NCI-H774 (cell line): ENCODE results near the gene SURF1.
"Not testable (repeated sequence)": the region's sequence is repeated elsewhere in the genome, so short reads cannot be mapped to it uniquely, and the experiment has no call there.

ENCODE experiments used
- DNase-seq: peaks from one replicate; lab custom pipeline; 2025; lab: John Stamatoyannopoulos, UW

SURF1 gene, protein sequence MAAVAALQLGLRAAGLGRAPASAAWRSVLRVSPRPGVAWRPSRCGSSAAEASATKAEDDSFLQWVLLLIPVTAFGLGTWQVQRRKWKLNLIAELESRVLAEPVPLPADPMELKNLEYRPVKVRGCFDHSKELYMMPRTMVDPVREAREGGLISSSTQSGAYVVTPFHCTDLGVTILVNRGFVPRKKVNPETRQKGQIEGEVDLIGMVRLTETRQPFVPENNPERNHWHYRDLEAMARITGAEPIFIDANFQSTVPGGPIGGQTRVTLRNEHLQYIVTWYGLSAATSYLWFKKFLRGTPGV

DNA sequence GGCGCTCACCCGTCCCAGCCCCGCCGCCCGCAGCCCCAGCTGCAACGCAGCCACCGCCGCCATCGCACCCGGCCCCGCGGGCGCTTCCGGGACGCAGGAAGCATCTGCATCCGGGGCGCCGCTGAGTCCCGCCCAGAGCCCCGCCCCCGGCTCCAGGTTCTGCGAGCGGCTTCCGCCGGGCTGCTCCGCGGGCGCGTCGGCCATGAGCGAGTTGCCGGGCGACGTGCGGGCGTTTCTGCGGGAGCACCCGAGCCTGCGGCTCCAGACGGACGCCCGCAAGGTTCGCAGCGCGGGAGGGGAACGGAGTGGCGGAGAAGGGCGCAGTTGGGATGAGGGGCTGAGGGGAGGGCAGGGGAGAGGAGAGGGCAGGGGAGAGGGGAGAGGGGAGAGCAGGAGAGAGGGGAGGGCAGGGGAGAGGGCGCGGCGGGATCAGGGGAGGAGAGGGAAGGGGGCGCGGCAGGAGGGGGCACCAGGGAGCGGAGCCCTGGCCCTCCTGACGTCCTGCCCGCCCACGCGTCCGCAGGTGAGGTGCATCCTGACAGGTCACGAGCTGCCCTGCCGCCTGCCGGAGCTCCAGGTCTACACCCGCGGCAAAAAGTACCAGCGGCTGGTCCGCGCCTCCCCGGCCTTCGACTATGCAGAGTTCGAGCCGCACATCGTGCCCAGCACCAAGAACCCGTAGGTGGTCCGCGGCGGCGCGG, at the start of gene SURF1, which contains the start of gene SURF2:
Gene SURF1, minus strand, starts transcription at position 97 of the 701 bp plus-strand sequence. Its CDS starts 34 bp downstream, at position 63.
Gene SURF2, plus strand, starts transcription at position 160 of the 701 bp plus-strand sequence. Its CDS starts 43 bp downstream, at position 203.
- DNase-seq: peak; percentile 91

DNA sequence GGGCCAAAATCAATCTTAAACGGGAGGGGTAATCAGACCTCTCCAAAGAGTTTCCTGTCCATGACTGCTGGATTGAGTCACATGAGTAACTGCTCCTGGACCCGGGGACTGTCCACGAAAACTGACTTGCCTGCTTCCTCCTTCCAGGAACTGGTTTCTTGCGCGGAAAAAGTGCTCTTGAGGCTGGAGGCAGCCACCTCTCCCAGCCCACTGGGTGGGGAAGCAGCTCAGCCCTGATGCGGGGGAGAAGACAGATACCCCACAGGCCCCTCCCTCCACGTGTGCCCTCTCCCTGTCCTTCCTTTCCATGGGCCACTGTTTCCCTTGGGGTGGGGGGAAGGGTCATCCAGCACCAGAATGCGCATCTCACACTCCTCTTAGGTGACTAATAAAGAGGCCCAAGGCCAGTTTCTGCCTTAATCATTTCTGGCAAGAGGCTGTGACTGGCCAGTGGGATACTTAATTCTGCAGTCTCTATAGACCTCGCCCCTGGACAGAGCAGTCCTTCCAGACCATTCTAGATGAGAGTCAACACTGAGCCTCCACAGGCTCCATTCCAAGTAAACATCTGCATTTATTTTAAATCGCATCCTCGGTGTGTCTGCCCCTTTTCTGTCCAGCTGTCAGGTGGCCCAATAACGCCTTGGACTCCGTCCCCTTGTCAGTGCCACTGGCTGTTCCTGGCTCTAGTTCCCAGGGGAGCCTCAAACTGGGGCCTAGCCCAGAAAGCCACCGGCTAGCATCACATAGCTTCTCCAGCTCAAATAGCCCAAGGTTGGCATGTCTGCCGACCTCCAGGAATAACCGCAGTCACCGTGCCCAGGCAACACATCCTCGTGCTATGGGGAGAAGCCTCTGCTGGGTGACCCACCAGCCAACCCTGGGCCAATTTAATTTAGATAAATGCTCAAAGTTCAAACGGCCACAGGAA, 49.5 kb upstream of the SURF1 start:
- DNase-seq: no peak

DNA sequence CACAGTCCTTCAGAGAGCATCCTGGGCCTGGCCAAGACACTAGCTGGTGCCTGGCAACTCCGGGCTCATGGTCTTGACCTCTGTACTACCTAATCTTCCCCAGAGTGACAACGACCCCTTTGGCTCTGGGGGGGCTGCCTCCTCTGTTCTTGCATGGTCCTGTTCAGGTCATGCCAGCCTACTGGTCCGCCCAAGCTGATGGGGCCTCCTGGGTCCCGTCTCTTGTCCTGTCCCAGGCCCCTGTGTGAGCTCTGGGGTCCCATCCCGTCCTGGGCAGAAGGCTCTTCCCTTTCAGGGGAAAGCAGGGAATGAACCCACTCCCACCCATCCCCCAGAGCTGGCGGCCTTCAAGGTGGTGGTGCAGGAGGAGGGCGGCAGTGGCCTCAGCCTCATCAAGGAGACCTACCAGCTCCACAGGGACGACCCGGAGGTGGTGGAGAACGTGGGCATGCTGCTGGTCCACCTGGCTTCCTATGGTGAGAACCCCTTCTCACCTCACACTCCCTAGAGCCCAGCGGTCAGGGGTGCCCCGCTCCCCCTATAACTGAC, 48.2 kb upstream of the SURF1 start:
- DNase-seq: no peak

DNA sequence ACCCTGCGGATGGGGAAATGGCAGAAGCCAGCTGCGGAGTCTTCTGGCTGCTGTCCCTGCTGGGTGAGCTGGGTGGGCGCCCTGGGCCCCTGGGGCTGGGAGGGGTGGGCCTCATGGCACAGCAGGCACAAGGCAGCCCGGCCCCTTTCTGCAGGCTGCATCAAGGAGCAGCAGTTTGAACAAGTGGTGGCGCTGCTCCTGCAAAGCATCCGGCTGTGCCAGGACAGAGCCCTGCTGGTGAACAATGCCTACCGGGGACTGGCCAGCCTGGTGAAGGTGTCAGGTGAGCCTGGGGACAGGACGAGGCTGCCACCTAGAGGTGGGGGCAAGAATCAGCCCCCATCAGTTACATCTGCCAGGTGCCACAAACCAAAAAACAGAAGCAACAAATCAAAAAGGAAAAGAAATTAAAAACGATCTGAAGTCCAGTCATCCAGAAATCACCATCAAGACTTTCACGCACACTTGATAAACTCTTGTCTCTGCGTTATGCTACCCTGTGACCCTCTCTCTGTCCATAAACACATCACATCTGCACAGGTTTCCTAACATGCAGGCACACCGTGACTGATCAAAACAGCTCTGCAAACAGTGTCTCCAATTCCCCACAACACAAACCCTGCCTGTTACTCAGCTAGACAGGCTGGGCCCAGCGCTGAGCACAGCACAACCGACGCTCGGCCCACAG, 47.6 kb upstream of the SURF1 start:
- peak; percentile 37 for DNase-seq

DNA sequence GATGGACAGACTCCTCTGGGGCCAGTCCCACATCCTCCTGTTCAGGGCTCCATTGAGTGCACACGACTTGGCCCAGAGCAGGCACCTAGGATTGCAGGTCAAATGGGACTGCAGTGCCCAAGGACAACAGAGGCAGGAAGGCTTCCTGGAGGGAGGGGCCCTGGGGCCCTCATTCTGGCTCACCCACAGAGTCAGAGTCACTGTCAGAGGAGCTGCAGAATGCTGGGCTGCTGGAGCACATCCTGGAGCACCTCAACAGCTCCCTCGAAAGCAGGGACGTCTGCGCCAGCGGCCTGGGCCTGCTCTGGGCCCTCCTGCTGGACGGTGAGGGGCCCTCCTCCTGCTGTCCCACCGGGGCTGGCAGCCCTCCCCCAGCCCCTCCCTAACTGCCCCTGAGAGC, 46.4 kb upstream of the SURF1 start:
- no peak for DNase-seq

DNA sequence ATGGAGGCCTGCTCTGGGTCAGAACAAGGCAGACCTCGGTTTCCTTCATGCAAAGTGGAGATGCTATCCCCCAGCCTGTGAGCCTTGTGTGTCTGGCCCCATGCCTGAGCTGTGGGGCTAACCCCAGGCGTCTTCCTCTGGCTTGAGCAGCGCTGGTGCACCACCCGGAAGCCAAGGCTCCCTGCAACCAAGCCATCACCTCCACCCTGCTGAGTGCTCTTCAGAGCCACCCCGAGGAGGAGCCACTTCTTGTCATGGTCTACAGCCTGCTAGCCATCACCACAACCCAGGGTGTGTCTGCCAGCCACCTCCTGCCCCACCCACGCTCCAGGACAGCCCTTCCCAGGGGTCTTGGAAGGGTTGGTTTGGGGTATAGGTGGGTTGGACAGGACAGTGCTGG, 45.3 kb upstream of the SURF1 start:
- DNase-seq: no peak

DNA sequence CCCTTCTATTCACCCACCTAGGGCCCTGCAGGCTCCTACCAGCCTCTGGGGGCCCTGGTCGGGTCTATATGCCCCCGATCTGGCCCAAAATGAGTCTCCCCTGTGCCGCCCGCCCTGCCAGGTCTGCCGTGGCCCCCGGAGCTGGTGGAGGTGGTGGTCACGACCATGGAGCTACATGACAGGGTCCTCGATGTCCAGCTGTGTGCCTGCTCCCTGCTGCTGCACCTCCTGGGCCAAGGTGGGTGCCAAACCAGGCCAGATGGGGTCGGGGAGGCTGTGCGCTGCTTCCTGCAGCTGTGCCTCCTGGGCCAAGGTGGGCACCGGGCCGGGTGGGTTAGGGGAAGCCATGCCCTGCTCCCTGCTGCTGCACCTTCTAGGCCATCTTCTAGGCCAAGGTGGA, 44.0 kb upstream of the SURF1 start:
- DNase-seq: no peak

DNA sequence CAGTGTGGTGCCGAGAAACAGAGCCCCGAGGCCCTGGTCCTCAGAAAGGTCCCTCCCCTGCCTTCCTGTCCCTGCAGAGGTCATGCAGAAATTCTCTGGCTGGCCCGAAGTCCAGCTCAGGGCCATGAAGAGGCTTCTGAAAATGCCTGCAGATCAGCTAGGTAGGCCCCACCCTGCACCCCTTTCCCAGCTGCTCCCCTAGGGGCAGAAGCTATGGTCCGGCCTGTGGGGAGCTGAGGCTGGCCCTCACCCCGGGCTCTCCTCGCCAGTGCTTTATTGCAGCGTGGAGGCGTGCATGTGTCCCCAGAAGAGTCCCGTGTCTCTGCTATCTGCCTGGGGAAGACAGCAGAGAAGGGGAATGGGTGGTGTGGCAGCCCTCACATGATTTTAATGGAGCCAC, 41.6 kb upstream of the SURF1 start:
- DNase-seq: no peak

DNA sequence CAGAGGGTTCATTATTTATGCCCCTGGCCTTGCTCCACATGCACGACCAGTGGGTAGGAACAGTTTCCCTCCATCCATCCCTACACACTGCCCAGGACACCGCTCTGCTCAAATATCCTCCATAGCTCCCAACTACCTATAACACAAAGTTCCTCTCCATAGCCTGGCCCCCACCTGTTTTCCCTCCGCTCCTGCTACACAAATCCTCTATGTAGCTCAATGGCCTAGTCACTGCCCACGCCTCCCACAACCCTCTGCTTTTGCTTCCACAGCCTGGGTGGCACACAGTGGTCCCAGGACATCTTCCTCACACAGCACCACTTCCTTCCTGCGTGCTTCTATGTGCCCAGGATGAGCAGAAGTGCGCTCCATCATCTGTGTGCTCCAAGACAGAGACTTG, 41.1 kb upstream of the SURF1 start:
- no peak for DNase-seq

DNA sequence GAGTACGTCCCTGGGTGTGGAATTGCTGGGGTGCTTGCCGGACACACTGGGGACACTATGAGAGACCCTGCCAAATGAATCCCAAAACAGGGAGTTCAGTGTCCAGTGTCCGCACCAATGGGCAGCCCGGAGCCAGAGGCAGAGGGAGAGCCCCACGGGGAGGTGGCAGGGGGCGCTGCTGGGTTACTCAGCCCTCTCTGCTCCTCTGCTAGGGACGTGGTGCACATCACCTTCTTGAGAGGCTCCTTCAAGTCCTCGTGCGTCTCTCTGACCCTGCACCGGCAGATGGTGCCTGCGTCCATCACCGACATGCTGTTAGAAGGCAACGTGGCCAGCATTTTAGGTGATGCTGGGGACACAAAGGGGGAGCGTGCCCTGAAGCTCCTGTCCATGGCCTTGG, 40.7 kb upstream of the SURF1 start:
- no peak for DNase-seq

DNA sequence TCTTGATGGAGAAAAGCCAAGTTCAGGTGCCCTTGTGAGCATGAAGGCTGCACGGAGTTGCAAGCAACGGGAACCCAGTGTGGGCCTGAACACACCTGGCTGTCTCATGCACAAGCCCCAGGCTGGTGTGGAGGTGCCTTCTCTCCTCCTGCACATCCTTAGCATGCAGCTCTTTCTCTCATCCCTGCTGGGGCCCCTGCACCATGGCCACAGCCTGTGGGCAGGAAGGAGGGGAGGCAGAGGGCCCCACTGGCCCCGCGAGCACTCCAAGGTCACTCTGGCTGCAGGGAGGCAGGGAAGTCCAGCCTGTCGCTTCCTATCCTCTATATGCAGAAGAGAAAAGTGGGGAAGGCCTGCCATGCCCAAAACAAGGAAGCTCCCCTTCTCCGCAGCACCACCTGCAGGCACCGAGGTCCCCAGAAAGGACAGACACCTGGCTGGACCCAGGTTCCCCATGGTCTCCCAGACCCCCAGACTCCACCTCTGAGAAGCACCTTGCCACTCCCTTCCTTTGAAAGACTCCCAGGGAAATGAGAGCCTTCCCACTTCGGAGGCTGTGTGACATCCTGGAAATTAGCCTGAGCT, 38.5 kb upstream of the SURF1 start:
- DNase-seq: no peak

DNA sequence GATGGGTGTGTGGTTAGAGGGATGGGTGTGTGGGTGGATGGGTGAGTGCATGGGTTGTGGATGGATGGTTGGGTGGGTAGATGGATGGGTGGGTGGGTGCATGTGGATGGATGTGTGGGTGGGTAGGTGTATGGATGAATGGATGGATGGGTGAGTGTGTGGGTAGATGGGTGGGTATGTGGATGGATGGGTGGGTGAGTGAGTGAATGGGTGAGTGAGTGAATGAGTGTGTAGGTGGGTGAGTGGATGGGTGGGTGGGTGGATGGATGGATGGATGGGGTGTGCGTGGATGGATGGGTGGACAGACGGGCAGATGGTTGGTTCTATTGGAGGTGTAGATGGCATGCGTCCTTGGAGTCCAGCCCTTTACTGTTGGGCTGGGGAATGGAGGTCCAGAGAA, 37.1 kb upstream of the SURF1 start:
- no peak for DNase-seq

DNA sequence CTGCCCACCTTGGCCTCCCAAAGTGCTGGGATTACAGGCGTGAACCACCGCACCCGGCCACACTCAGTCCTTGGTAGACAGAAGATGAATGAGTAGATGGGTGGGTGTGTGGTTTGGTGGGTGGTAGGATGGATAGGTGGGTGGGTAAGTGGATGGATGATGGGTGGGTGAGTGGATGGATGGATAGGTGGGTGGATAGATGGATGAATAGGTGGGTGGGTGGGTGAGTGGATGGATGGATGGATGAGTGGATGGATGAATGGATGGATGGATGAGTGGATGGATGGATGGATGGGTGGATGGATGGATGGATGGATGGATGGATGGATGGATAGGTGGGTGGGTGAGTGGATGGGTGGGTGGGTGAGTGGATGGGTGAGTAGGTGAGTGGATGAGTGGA, 36.0 kb upstream of the SURF1 start:
- DNase-seq: not testable (repeated sequence)

DNA sequence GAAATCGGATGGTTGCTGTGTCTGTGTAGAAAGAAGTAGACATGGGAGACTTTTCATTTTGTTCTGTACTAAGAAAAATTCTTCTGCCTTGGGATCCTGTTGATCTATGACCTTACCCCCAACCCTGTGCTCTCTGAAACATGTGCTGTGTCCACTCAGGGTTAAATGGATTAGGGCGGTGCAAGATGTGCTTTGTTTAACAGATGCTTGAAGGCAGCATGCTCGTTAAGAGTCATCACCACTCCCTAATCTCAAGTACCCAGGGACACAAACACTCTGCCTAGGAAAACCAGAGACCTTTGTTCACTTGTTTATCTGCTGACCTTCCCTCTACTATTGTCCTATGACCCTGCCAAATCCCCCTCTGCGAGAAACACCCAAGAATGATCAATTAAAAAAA, 35.2 kb upstream of the SURF1 start:
- DNase-seq: not testable (repeated sequence)

DNA sequence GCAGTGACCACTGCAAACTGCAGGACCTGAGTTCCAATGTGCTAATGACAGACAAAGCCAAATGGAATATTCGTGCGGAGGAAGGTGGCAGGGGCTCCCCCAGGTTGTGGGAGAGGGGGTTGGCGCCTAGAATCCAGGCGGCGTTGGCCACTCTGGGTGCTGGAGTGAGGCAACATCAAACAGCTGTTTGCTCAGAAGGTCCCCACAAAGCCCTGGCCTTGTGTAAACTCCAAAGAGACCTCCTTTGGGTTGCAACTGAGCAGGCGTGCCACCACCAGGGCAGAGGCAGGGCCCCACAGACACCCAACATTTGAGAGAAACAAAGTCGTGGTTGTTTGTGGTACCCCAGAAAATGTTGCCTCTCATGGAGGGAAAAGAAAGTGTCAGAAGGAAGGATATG, 34.4 kb upstream of the SURF1 start:
- DNase-seq: no peak

DNA sequence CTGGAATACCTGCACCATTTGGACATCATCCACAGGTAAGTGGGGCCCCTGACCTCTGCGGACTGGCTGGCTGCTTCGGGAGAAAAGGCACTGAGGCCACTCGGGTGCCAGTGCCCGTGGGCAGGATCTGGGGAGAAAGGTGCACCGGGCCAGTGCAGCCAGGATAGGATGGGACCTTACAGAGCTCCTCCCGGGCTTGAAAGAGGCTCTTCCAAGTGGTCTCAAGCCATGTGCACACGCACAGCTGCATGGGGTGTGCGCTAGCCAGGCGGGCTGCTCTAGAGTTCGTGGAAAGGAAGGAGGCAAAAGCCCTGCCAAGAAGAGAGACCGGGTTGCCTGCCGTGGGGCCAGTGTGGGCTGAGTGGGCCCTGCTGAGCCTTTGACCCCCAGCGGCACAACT, 33.3 kb upstream of the SURF1 start:
- no peak for DNase-seq

DNA sequence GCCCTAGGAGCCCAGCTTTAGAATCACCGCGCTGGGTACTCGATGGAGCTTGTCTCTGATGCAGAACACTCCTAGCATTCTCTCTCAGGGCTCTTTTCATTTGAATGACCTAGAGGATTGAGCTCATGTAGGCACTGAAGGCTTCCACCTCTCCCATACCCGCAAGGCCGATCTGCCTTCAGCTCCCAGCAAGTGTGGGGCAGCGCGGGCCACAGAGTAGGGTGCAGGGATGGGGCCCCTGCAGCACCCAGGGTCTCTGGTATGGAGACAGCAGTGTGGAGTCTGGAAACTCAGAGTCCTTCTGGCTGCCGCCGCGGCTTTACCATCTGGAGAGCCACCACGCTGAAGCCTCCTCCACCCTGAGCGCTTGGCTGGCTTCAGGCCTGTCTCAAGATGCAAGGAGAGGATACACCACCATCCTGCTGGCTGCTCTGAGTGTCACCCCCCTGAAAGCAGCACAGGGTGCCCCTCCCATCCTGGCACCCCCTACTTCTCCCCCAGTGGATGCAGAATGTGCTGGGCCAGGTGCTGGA, 32.8 kb upstream of the SURF1 start:
- DNase-seq: no peak

DNA sequence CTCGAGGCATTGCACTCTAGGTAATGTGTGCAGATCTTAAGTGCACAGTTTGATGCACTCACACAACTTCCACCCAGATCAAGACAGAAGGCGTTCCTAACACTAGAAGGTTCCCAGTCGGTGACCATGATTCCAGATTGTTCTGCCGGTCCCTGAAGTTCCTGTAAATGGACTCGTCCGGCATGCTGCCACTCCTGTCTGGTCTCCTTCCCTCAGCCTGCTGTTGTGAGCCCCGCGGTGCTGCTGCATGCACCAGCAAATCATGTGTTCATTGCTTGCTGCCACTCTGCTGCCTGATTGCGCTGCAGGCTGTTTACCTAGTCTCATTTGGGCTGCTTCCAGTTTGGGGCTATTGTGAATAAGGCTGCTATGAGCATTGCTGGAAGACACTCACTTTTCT, 31.4 kb upstream of the SURF1 start:
- no peak for DNase-seq

DNA sequence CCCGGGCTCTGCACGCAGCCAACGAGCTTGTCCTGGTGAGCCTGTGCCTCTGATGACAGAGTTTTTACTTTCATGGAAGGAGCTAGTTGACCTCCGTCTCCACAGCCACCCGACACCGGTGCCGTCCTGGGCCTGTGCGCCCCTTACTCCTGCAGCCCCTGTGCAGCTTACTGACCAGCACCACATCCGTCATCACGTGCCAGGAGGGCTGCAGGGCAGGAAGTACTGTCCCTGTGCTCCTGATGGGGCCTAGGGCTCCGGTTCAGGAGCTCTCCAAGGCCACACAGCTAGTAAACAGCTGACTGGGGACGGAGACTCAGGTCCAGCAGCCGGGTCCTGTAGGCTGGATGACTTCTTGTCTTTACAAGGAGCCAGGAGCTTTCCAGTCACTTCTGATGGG, 30.1 kb upstream of the SURF1 start:
- no peak for DNase-seq

DNA sequence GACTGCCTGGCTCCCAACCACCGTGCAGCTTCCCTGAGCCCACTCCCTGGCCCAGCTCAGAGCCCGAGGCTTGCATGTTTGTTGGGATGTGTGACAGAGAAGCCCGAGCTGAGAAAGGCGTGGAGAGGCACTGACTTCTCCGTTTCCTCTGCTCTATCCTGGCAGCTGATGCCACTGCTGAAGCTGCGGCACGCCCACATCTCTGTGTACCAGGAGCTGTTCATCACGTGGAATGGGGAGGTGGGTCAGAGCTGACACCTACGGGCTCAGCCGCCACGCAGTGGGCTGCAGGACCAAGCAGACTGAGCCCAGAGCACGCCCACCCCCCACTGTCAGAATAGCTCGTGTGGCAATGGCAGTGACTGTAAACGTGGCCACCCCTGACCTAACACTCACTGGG, 29.2 kb upstream of the SURF1 start:
- no peak for DNase-seq

DNA sequence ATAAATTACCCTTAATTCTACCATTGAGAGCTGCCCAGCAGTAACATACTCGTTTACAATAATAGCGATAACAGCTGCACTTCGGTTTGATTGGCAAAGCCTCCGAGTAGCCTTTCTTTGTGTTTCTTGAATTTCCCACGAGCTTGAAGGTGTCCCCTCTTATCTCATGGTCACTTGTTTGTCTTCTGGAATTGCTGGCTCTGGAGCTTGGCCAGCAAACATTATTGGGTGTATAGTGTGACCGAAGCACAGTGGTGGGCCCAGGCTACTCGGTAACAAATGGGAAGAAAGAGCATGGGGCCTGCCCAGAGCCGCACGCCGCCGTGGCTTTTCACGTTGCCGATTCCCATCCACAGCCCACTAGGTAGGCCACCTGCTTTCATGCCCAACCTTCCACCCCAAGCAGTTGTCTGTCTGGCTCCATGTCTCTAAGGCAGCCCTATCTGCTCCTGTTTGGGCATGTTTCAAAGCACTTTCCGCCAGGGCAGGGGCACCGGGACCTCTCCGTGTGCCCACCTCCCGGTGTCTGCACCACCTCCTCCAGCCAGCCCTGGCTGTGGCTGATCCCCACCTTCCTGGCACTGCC, 28.5 kb upstream of the SURF1 start:
- no peak for DNase-seq
